HL-60 (cell line): ENCODE data around the gene SMIM44.

Experiments used
- DNase-seq, 2 experiments: peaks; one replicate each; pipeline ENCODE4 v3.0.0-alpha.2; 2010 to 2020; ENCODE audit warnings: low read depth in 1 of 2, low spot score in 1 of 2
- H3K27ac ChIP-seq: fragments of 250-450 bp; sonication (Bioruptor Pico); replicated peaks from 2 replicates; pipeline ENCODE4 v1.5.1; 2020; ENCODE audit warnings: mild to moderate bottlenecking, moderate library complexity
- H3K27me3 ChIP-seq: fragments of 250-450 bp; sonication (Bioruptor Pico); 2 replicates; pipeline ENCODE4 v1.5.1; 2021; ENCODE audit warnings: mild to moderate bottlenecking, moderate library complexity; ENCODE audit not compliant: insufficient read depth, poor library complexity, severe bottlenecking
- H3K4me3 ChIP-seq: replicated peaks from 2 replicates; pipeline ENCODE4 v1.5.1; 2011; ENCODE audit warnings: mild to moderate bottlenecking, control low read depth, low read length; ENCODE audit not compliant: insufficient read depth
- CTCF ChIP-seq: IDR thresholded peaks from one replicate; pipeline ENCODE4 v1.5.1; 2011; ENCODE audit warnings: low read length, control low read depth, inconsistent platforms; ENCODE audit not compliant: insufficient read depth
- GABPA ChIP-seq: IDR thresholded peaks from 2 replicates; pipeline ENCODE4 v1.6.1; 2012; ENCODE audit warnings: low read depth
- POLR2AphosphoS5 ChIP-seq: IDR thresholded peaks from 2 replicates; pipeline ENCODE4 v1.6.1; 2012; ENCODE audit warnings: low read depth
- REST ChIP-seq: IDR thresholded peaks from 2 replicates; pipeline ENCODE4 v1.6.1; 2012; ENCODE audit warnings: low read depth; ENCODE audit not compliant: insufficient replicate concordance
- SPI1 ChIP-seq: IDR thresholded peaks from 2 replicates; pipeline ENCODE4 v1.6.1; 2012; ENCODE audit warnings: low read depth, mild to moderate bottlenecking, borderline replicate concordance

SMIM44 gene

GRCh38 chr19:3470500-3471128 lies 12.6 kb downstream of the SMIM44 start:
- DNase-seq = no peak

GRCh38 chr19:3469638-3470499 lies 13.4 kb downstream of the SMIM44 start:
- H3K4me3 ChIP-seq = no peak overlapping the region
- no peaks in the 10 kb centered on the region for H3K27me3 ChIP-seq
- no peak overlapping the region for H3K27ac ChIP-seq
- DNase-seq = peak in 1 of 2 experiments; percentile 8
- TF ChIP-seq SPI1 (no peak), GABPA (no peak), REST (no peak), CTCF (no peak), POLR2AphosphoS5 (no peak)

More at GRCh38 chr19:3470500-3471128, 12.6 kb downstream of the SMIM44 start:
- Histone ChIP-seq H3K27ac (no peak overlapping the region), H3K27me3 (no peaks in the 10 kb centered on the region), H3K4me3 (no peak overlapping the region)
- TF ChIP-seq REST = no peak
- TF ChIP-seq SPI1 = no peak
- no peak for TF ChIP-seq GABPA
- TF ChIP-seq CTCF = no peak
- no peak for TF ChIP-seq POLR2AphosphoS5

GRCh38 chr19:3468211-3468610 lies 15.0 kb downstream of the SMIM44 start:
- DNase-seq = no peak
- no peaks in the 10 kb centered on the region for H3K27me3 ChIP-seq
- TF ChIP-seq POLR2AphosphoS5 = peak; percentile 25
- no peak for TF ChIP-seq CTCF
- no peak overlapping the region for H3K4me3 ChIP-seq
- H3K27ac ChIP-seq = no peak overlapping the region
